Mononuclear cell (primary cell): ENCODE results near the gene YWHAG. TPM values are rescaled to one million over a fixed set of nuclear protein-coding genes. Genes with fewer than 3 reads are reported as not detected.

Experiments used
- total RNA-seq: library from RNA; depleted of rRNA; stranded (reverse); fragments of >200 nt; gene quantifications from one replicate; pipeline ENCODE4 v1.2.3, GENCODE V29; 2012

Gene YWHAG
- total RNA-seq, 1 donor: 23.5 TPM

Other genes starting within 250 kb of the YWHAG start
- gene SRRM3, start 157.1 kb downstream of the YWHAG start, total RNA-seq: not detected
- gene HSPB1, start 56.3 kb downstream of the YWHAG start, total RNA-seq: 4.5 TPM
- not detected for gene SSC4D, start 50.7 kb upstream of the YWHAG start, total RNA-seq
- 1.7 TPM for gene ZP3, start 66.0 kb upstream of the YWHAG start, total RNA-seq
- gene DTX2, start 102.7 kb upstream of the YWHAG start, total RNA-seq: 6.4 TPM
- 0.52 TPM for gene UPK3B, start 151.6 kb upstream of the YWHAG start, total RNA-seq
- 0.10 TPM for gene SPDYE16, start 184.3 kb upstream of the YWHAG start, total RNA-seq